GM19455 (cell line): ENCODE results near the gene SH3RF3.
A peak's percentile ranks its signal among the peaks of the same experiment; 100 is the strongest.

Source experiments
- ATAC-seq: cut with Tn5 transposase; IDR thresholded peaks from one replicate; pipeline ENCODE4 v1.9.1; 2021; ENCODE audit not compliant: unreplicated experiment

The SH3RF3 gene

GRCh38 chr2:109508556-109508955, 379.6 kb downstream of the SH3RF3 start:
- no peak for ATAC-seq

- no peak for ATAC-seq
Measured at GRCh38 chr2:109510136-109511028, 381.4 kb downstream of the SH3RF3 start.

DNA sequence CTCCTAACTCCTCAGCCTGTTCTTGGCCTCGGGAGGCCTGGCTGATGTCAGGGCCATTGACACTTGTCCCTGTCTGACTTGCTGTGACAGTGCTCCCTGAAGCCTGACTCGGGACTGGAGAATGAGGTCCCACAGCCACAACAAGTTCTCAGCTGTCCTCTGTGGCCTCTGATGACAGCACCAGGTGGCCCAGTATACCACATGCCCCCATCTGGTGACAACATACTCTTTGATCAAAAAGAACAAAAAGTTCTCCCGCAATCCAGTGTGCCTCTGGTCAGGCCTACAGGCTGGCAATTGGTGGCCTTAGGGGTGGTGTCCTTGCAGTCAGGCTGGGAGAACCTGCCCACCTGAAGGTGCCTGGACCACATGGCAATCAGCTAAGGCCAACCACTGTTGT, 382.2 kb downstream of the SH3RF3 start:
- no peak for ATAC-seq

- ATAC-seq, result no peak
Measured at GRCh38 chr2:109512076-109512475, 383.1 kb downstream of the SH3RF3 start.

- no peak for ATAC-seq
Measured at GRCh38 chr2:109513230-109513629, 384.2 kb downstream of the SH3RF3 start.

DNA sequence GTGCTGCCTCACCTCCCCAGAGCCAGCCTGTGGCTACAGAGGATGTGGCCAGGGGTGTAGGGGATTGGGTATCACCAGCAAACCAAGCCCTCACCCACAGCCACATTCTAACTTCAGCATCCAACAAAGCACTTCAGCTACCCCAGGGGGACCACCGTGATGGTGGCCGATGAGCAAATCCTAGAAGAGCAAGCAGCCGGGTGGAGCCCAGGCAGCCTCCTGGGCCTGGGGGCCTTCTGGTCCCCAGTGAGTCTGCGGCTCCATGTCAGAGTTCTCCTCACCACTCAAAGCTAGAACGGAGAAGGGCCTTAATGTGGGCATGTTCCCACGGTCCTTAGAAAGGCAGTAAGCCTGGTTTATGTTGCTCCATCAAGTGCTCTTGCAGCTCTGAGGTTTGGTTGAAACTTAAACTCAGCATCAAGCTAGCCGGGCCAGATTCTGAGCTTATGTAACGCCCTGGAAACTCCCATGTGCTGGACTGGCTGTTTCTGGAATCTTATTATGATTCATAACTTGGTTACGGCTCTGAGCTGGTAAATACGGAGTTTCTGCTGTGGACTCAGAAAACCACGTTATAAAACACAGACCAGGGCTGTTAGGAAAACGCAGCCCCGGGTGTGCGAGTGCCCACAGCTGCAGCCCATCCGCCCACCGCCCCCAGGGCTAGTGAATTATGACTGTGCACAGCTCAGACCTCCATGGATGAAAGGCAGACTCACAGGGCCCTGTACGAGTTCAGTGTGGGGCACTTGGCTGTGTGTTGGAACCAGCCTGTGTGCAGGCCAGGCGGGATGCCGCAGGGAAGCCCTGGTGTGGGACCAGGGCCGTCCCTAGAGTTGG, 385.0 kb downstream of the SH3RF3 start:
- ATAC-seq, result peak; percentile 73

DNA sequence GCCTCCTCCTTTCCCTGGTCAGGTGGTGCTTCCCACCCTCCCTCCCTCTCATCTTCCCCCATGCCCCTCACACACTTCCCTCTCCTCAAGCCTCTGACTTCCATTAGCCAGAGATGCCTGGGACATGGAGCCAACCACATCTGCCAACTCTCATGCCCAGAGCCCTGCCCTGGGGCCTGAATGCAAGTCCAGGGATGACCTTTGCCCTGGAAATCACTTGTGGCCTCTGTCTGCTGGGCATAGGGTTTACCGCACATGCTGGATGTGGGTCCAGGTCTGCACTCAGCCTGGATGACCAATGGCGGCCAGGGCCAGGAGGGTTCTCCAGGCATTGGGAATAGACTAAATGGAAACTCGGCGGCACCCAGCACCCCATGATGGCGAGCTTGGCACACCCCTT, 385.9 kb downstream of the SH3RF3 start:
- no peak for ATAC-seq

DNA sequence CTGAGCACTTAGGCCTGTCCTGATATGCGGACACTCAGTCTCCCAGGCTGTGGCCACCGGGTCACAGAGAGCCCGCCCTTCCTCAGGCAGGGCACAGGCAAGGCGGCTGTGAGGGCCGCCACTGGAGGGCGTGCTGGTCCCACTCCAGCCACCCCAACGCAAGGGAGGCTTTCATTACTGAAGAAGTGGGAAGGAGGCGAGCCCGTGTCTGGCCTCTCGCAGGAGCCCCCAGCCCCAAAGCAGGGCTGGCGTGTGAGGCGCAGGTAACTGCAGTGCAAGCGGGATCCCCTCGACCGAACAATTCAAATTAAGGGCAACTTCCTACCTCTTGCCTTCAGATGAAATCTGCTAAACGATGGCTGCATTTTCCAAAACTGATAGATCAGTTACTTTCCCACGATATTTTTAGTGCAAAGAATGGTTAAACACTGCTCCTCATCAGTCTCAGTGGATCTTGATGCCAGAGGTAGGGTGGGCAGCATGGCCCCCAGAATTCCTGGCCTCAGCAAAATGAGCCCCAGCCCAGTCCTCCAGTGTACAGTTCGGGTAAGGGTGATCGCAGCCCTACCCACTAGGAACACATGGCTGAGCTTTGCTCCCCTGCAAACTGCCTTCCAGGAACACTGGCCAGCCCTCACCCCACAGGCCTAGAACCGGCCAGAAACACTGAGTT, 387.6 kb downstream of the SH3RF3 start:
- no peak for ATAC-seq

DNA sequence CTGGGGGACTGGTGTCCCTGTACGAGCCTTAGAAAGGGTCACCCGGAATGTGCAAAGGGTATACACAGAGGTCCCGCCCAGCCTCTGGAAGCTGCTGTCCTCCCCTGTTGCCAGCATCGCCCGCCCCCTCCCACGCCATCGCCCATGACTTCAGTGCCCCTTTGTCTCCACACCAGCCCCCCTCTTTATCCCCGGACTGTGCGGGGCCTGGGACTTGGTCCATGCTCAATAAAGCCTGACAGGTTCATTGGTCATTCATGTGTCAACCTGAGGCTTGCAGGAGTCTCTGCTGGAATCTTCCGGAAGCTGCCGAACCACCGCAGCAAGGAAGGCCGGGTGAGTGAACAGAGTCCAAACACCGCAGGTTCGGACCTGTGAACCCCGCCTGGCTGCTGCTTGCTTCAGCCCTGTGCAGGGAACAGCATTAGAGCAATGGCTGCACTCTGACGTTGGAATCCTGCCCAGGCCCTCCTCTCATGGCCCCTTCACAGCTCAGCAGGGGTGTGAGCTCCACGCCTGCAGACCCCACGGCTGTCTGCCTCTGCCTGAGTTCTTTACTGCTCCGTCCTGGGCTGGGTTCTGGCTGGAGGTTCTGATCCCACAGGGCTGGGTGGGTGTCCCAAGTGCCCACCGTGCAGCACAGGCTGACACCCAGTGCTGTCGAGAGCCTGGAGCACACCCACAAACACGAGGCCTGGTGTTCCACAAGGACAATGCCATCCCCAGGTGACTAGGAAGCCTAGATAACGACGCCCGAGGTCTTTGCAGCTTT, 388.3 kb downstream of the SH3RF3 start:
- ATAC-seq, result no peak

DNA sequence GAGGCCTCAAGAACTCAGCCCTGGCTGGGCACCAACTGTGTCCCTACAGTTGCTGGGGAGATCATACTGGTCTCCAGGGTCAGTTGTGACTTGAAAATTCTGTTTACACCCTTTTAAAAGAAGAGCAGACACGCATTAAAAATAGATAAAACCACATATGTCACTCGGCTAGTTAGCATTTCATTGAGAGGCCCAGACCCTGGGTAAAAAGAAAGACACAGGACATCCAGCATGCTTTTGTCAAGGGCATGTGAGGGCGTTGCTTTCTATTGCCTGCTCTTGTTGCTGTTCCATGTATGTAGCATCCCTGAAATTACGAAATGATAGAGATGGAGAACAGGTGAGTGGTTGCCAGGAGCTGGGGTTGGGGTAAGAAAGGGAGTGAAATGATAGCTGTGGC, 390.5 kb downstream of the SH3RF3 start:
- no peak for ATAC-seq

GRCh38 chr2:109521233-109522062, 392.4 kb downstream of the SH3RF3 start:
- ATAC-seq, result no peak

GRCh38 chr2:109522063-109522374, 393.0 kb downstream of the SH3RF3 start:
- no peak for ATAC-seq

DNA sequence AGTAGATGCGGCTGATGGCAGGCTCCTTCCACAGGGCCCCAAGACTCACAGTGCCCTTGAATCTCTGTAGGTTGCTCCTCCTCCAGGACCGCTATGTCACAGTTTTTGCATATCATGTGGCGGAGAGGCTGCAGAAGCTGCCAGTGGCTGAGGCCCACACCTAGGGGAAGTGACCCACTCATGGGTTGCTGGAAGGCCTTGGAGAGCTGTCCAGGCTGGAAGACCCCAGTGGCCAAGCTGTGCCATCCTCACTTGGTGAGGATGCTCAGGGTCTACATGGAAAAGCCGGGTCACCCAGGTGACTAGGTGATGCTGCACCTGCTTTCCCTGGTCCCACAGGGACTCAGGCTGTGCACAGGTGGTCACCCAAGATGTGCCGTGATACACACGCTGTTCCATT, 394.1 kb downstream of the SH3RF3 start:
- ATAC-seq, result no peak

GRCh38 chr2:109523536-109524361, 394.7 kb downstream of the SH3RF3 start:
- no peak for ATAC-seq

GRCh38 chr2:109525836-109526235, 396.8 kb downstream of the SH3RF3 start:
- no peak for ATAC-seq

DNA sequence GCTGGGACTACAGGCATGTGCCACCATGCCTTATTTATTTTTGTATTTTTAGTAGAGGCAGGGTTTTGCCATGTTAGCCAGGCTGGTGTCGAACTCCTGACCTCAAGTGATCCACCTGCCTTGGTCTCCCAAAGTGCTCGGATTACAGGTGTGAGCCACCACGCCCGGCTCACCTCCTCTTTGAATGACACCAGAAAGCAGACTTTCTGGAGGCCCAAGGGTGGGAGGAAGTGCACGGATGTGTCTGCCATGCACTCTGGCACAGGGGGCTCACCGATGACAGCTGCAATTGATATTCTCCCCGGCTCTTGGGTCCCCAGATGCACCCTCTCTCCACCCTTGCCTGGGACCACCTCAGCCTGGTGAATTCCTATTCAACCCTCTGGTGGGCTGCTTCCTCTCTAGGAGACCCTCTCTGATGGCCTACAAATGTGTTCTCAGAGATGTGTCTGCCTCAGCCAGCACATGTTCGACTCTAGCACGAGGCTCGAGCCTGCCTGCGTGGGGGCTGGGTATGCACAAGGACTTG, 397.5 kb downstream of the SH3RF3 start:
- ATAC-seq, result no peak

GRCh38 chr2:109527079-109527478, 398.1 kb downstream of the SH3RF3 start:
- no peak for ATAC-seq

DNA sequence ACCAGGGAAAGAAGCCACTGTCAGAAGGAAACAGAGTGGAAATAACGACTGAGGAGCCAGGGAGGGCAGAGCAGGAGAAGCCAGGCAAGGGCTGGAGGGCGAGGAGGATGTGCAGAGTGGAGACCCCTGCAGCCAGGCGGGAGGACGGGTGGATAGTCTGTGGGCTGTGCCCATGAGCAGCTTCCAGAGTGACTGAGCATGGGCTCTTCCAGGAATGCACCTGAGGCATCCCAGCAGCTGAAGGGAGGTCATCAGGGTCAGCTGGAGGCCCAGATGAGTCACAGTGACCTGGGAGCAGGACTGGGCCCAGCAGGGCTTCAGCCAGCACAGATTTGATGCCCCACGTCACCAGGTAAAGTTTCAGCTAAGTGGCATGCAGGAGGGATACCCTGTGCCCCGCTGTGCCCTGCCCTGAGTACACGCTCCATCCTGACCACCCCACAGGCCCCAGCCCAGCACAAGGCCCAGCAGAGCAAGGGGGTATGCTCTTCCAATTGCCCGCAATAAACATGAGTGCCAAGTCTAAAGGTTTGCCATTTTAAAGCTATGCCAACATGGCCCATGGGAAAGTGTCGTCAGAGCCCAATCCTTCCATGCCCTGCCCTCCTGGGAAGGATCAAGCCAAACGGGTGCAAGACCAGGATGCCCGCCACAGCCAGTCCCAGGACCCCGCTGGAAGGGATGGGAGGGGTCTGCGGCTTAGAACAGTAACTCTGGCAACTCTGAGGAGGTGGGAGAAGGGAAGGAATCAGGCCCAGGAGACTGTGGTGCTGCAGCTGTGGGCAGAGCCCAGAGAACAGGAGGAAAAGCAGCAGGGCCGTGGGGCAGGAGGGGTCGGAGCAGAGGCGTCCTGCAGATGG, 399.1 kb downstream of the SH3RF3 start:
- no peak for ATAC-seq
